ENCODE results near the gene HNRNPC.
A peak's percentile ranks its signal among the peaks of the same experiment; 100 is the strongest.
"Not testable (repeated sequence)": the region's sequence is repeated elsewhere in the genome, so short reads cannot be mapped to it uniquely, and the experiment has no call there.

HNRNPC gene

GRCh38 chr14:21241218-21241819 lies 27.9 kb downstream of the HNRNPC start:
- DNase-seq: no peak

GRCh38 chr14:21240417-21240816 lies 28.8 kb downstream of the HNRNPC start:
- DNase-seq: no peak

GRCh38 chr14:21238823-21239518 lies 30.3 kb downstream of the HNRNPC start:
- no peak for DNase-seq

- no peak for DNase-seq
Observed at GRCh38 chr14:21236948-21237797, 32.1 kb downstream of the HNRNPC start.

GRCh38 chr14:21234112-21234511 lies 35.1 kb downstream of the HNRNPC start:
- DNase-seq: no peak

GRCh38 chr14:21233457-21234076 lies 35.7 kb downstream of the HNRNPC start:
- no peak for DNase-seq

- DNase-seq: peak; percentile 18
Observed at GRCh38 chr14:21231020-21231652, 38.1 kb downstream of the HNRNPC start.

GRCh38 chr14:21229821-21230220 lies 39.4 kb downstream of the HNRNPC start:
- DNase-seq: no peak

- no peak for DNase-seq
Observed at GRCh38 chr14:21227981-21228380, 41.3 kb downstream of the HNRNPC start.

- DNase-seq: no peak
Observed at GRCh38 chr14:21227150-21227549, 42.1 kb downstream of the HNRNPC start.

GRCh38 chr14:21226467-21226866 lies 42.8 kb downstream of the HNRNPC start:
- DNase-seq: no peak

- not testable (repeated sequence) for DNase-seq
Observed at GRCh38 chr14:21225164-21225563, 44.1 kb downstream of the HNRNPC start.

GRCh38 chr14:21220874-21221477 lies 48.3 kb downstream of the HNRNPC start:
- no peak for DNase-seq

GRCh38 chr14:21219561-21220111 lies 49.6 kb downstream of the HNRNPC start:
- DNase-seq: no peak

- no peak for DNase-seq
Observed at GRCh38 chr14:21219120-21219519, 50.1 kb downstream of the HNRNPC start.

- no peak for DNase-seq
Observed at GRCh38 chr14:21215879-21216251, 53.4 kb downstream of the HNRNPC start.

GRCh38 chr14:21215130-21215878 lies 53.9 kb downstream of the HNRNPC start:
- no peak for DNase-seq

GRCh38 chr14:21213652-21214051 lies 55.6 kb downstream of the HNRNPC start:
- no peak for DNase-seq

GRCh38 chr14:21212824-21213223 lies 56.4 kb downstream of the HNRNPC start:
- not testable (repeated sequence) for DNase-seq

GRCh38 chr14:21211509-21211908 lies 57.7 kb downstream of the HNRNPC start:
- no peak for DNase-seq

- no peak for DNase-seq
Observed at GRCh38 chr14:21210023-21210422, 59.2 kb downstream of the HNRNPC start.

Data from stimulated activated naive CD4-positive, alpha-beta T cell treated with Interleukin-2 at 50 U/mL for 16 hours (primary cell).